IMR-90 (cell line): ENCODE results near the gene DSCAML1. TPM values are rescaled to one million over a fixed set of nuclear protein-coding genes. Genes with fewer than 3 reads are reported as not detected.

ENCODE experiments used
- ATAC-seq: fragments of 200-7000 bp; cut with Tn5 transposase; 2 replicates; pipeline ENCODE4 v1.9.1; 2020; ENCODE audit warnings: low read depth, mild to moderate bottlenecking, moderate library complexity
- BruUV-seq: library from RNA; stranded (reverse); fragments of 400-500 nt; replicated peaks from 2 replicates; lab custom pipeline; 2021; lab: Mats Ljungman, UMichigan
- CTCF ChIA-PET: fragments of 300-600 bp; formaldehyde crosslinking; extraction: SDS; loops from one replicate; lab custom pipeline; 2021; ENCODE audit warnings: antibody characterized with exemption; lab: Yijun Ruan, JAX
- POLR2A ChIA-PET: fragments of 300-600 bp; sonication (Branson Sonifier 250); formaldehyde crosslinking; loops from one replicate; lab custom pipeline; 2022; ENCODE audit warnings: antibody characterized with exemption; ENCODE audit not compliant: unreplicated experiment; lab: Charles Lee
- DNase-seq: peaks from one replicate; pipeline ENCODE4 v3.0.0; 2013
- H2AFZ ChIP-seq: replicated peaks from 2 replicates; pipeline ENCODE3; 2013; ENCODE audit warnings: low read length, mild to moderate bottlenecking; ENCODE audit not compliant: poor library complexity
- H2AK5ac ChIP-seq: 2 replicates; pipeline ENCODE4 v1.6.1; 2013; ENCODE audit warnings: low read depth, low read length, inconsistent platforms
- H2AK9ac ChIP-seq: replicated peaks from 2 replicates; pipeline ENCODE3; 2013; ENCODE audit warnings: mild to moderate bottlenecking, low read depth, low read length, moderate library complexity; ENCODE audit not compliant: poor library complexity
- H2BK120ac ChIP-seq: 2 replicates; pipeline ENCODE4 v1.6.1; 2013; ENCODE audit warnings: low read depth, low read length, inconsistent platforms
- H2BK15ac ChIP-seq: 3 replicates; pipeline ENCODE4 v1.6.1; 2013; ENCODE audit warnings: low read depth, low read length, inconsistent platforms
- H2BK20ac ChIP-seq: 2 replicates; pipeline ENCODE4 v1.6.1; 2013; ENCODE audit warnings: low read depth, mild to moderate bottlenecking, inconsistent platforms, low read length, moderate library complexity
- H2BK5ac ChIP-seq: 2 replicates; pipeline ENCODE4 v1.6.1; 2013; ENCODE audit warnings: mild to moderate bottlenecking, low read depth, low read length, inconsistent platforms; ENCODE audit not compliant: poor library complexity, severe bottlenecking
- H3K14ac ChIP-seq: replicated peaks from 2 replicates; pipeline ENCODE4 v1.6.1; 2013; ENCODE audit warnings: low read depth, low read length, inconsistent platforms
- H3K18ac ChIP-seq: 2 replicates; pipeline ENCODE4 v1.6.1; 2013; ENCODE audit warnings: low read depth, low read length, control low read depth
- H3K23ac ChIP-seq: 2 replicates; pipeline ENCODE4 v1.6.1; 2013; ENCODE audit warnings: low read depth, low read length, inconsistent platforms
- H3K27ac ChIP-seq: 2 replicates; pipeline ENCODE4 v1.5.1; 2013; ENCODE audit warnings: mild to moderate bottlenecking, control low read depth, low read length; ENCODE audit not compliant: insufficient read depth
- H3K27me3 ChIP-seq: 2 replicates; pipeline ENCODE4 v1.6.1; 2013; ENCODE audit warnings: low read length; ENCODE audit not compliant: control insufficient read depth, insufficient read depth
- H3K36me3 ChIP-seq: 2 replicates; pipeline ENCODE4 v1.6.1; 2013; ENCODE audit warnings: low read length, mixed read lengths; ENCODE audit not compliant: control insufficient read depth, insufficient read depth
- H3K4ac ChIP-seq: 2 replicates; pipeline ENCODE4 v1.6.1; 2013; ENCODE audit warnings: low read depth, low read length, inconsistent platforms
- H3K4me1 ChIP-seq: 2 replicates; pipeline ENCODE4 v1.6.1; 2013; ENCODE audit warnings: low read length, mixed read lengths; ENCODE audit not compliant: control insufficient read depth, insufficient read depth
- H3K4me2 ChIP-seq: 2 replicates; pipeline ENCODE4 v1.6.1; 2013; ENCODE audit warnings: low read depth, mild to moderate bottlenecking, control low read depth, low read length, moderate library complexity
- H3K4me3 ChIP-seq: 2 replicates; pipeline ENCODE4 v1.5.1; 2013; ENCODE audit warnings: low read depth, mild to moderate bottlenecking, control low read depth, low read length, moderate library complexity; ENCODE audit not compliant: insufficient read depth
- H3K56ac ChIP-seq: 2 replicates; pipeline ENCODE4 v1.6.1; 2013; ENCODE audit warnings: low read length, inconsistent platforms; ENCODE audit not compliant: insufficient read depth; ENCODE audit errors: extremely low read depth
- H3K79me1 ChIP-seq, 2 experiments: 2 replicates each; pipeline ENCODE4 v1.6.1; 2013; ENCODE audit warnings: low read length in 2 of 2, inconsistent platforms in 1 of 2, low read depth in 1 of 2
- H3K9ac ChIP-seq: 2 replicates; pipeline ENCODE4 v1.6.1; 2013; ENCODE audit warnings: low read depth, low read length, control low read depth
- H3K9me1 ChIP-seq: 2 replicates; pipeline ENCODE4 v1.6.1; 2013; ENCODE audit warnings: low read length, inconsistent platforms; ENCODE audit not compliant: insufficient read depth
- H3K9me3 ChIP-seq: 2 replicates; pipeline ENCODE4 v1.6.1; 2013; ENCODE audit warnings: low read length; ENCODE audit not compliant: control insufficient read depth, insufficient read depth
- H4K20me1 ChIP-seq: 2 replicates; pipeline ENCODE4 v1.6.1; 2013; ENCODE audit warnings: low read length, inconsistent platforms; ENCODE audit not compliant: insufficient read depth
- H4K5ac ChIP-seq: 2 replicates; pipeline ENCODE4 v1.6.1; 2013; ENCODE audit warnings: mild to moderate bottlenecking, low read depth, low read length, control low read depth
- H4K8ac ChIP-seq, 2 experiments: 2 replicates each; pipeline ENCODE4 v1.6.1; 2013; ENCODE audit warnings: low read depth in 2 of 2, low read length in 2 of 2, control low read depth in 1 of 2, inconsistent platforms in 1 of 2
- H4K91ac ChIP-seq: 2 replicates; pipeline ENCODE4 v1.6.1; 2013; ENCODE audit warnings: low read depth, low read length, inconsistent platforms; ENCODE audit not compliant: insufficient read depth
- BHLHE40 ChIP-seq: fragments of 150-350 bp; IDR thresholded peaks from 2 replicates; pipeline ENCODE4 v1.6.1; 2016; ENCODE audit warnings: mild to moderate bottlenecking, low read depth, low read length
- CHD1 ChIP-seq: IDR thresholded peaks from 2 replicates; pipeline ENCODE4 v1.6.1; 2012; ENCODE audit warnings: low read depth, low read length, improper control_type of control experiment
- MAFK ChIP-seq: IDR thresholded peaks from 2 replicates; pipeline ENCODE4 v1.6.1; 2012; ENCODE audit warnings: low read depth, low read length, improper control_type of control experiment
- MAZ ChIP-seq: IDR thresholded peaks from 2 replicates; pipeline ENCODE4 v1.6.1; 2012; ENCODE audit warnings: low read depth, mild to moderate bottlenecking, low read length, improper control_type of control experiment, moderate library complexity, borderline replicate concordance
- MXI1 ChIP-seq: IDR thresholded peaks from 2 replicates; pipeline ENCODE4 v1.6.1; 2012; ENCODE audit warnings: low read depth, mild to moderate bottlenecking, low read length, moderate library complexity, borderline replicate concordance
- NFE2L2 ChIP-seq: fragments of 150-350 bp; IDR thresholded peaks from 2 replicates; pipeline ENCODE4 v1.6.1; 2016; ENCODE audit warnings: low read depth, mild to moderate bottlenecking, low read length
- POLR2A ChIP-seq: IDR thresholded peaks from 2 replicates; pipeline ENCODE4 v1.6.1; 2012; ENCODE audit warnings: mild to moderate bottlenecking, low read depth, low read length
- RAD21 ChIP-seq: IDR thresholded peaks from 2 replicates; pipeline ENCODE4 v1.6.1; 2012; ENCODE audit warnings: low read length, improper control_type of control experiment
- RCOR1 ChIP-seq: IDR thresholded peaks from 2 replicates; pipeline ENCODE4 v1.6.1; 2012; ENCODE audit warnings: mild to moderate bottlenecking, low read length, improper control_type of control experiment; ENCODE audit not compliant: insufficient replicate concordance
- RFX5 ChIP-seq: IDR thresholded peaks from 2 replicates; pipeline ENCODE4 v1.8.0; 2012; ENCODE audit warnings: low read depth, mild to moderate bottlenecking, low read length, moderate library complexity
- SMC3 ChIP-seq: fragments of 150-350 bp; IDR thresholded peaks from 2 replicates; pipeline ENCODE4 v1.6.1; 2016; ENCODE audit warnings: low read depth, mild to moderate bottlenecking, antibody characterized with exemption, low read length, moderate library complexity
- WGBS, 2 experiments: methylation state at CpG; one replicate each; pipeline versions ENCODE4 v1.1.5 to v1.1.7; 2013; ENCODE audit warnings: missing lambda C conversion rate in 2 of 2; ENCODE audit not compliant: insufficient read length in 1 of 2; ENCODE audit errors: extremely low coverage in 2 of 2; 5-methylcytosine and 5-hydroxymethylcytosine counted together
- dilution Hi-C: fragments of 300-500 bp; cut with HindIII; formaldehyde crosslinking; loops from one replicate; pipeline ENCODE4 v1.14.3; 2018; ENCODE audit warnings: low sequenced_read_pairs; ENCODE audit not compliant: unreplicated experiment
- in situ Hi-C: fragments of 300-500 bp; cut with MboI; formaldehyde crosslinking; loops from 3 replicates; pipeline ENCODE4 v1.14.3; 2019; ENCODE audit warnings: low sequenced_read_pairs, inconsistent platforms, mixed read lengths
- intact Hi-C: fragments of 100-400 bp; cut with micrococcal nuclease; formaldehyde crosslinking; loops from 2 replicates; pipeline ENCODE4 v1.10.0; 2022
- polyA plus RNA-seq, 3 experiments: library from polyadenylated mRNA; depleted of rRNA; stranded (reverse); fragments of >200 nt; gene quantifications; 2 replicates each; pipeline ENCODE4 v1.2.3, GENCODE V29; 2012; ENCODE audit warnings: low replicate concordance in 1 of 3
- total RNA-seq: library from RNA; depleted of rRNA; stranded (reverse); fragments of >200 nt; gene quantifications from 2 replicates; pipeline ENCODE4 v1.2.3, GENCODE V29; 2012
- TF ChIP-seq, protein P1 (sequence below): fragments of 150-350 bp; IDR thresholded peaks from 2 replicates; pipeline ENCODE4 v1.6.1; 2017; ENCODE audit warnings: mild to moderate bottlenecking, antibody characterized with exemption, low read length, low read depth
- TF ChIP-seq, protein P2 (sequence below): conservative IDR thresholded peaks from 2 replicates; pipeline ENCODE4 v1.5.1; 2012; ENCODE audit warnings: mild to moderate bottlenecking, low read depth, low read length, improper control_type of control experiment
- TF ChIP-seq, protein P3 (sequence below): fragments of 150-350 bp; IDR thresholded peaks from 2 replicates; pipeline ENCODE4 v1.6.1; 2016; ENCODE audit warnings: low read depth, mild to moderate bottlenecking, low read length, moderate library complexity, borderline replicate concordance

DSCAML1 gene
- total and polyA plus RNA-seq, 2 of the 4 experiments (the other 2 are of a cell fraction): not detected

DNA sequence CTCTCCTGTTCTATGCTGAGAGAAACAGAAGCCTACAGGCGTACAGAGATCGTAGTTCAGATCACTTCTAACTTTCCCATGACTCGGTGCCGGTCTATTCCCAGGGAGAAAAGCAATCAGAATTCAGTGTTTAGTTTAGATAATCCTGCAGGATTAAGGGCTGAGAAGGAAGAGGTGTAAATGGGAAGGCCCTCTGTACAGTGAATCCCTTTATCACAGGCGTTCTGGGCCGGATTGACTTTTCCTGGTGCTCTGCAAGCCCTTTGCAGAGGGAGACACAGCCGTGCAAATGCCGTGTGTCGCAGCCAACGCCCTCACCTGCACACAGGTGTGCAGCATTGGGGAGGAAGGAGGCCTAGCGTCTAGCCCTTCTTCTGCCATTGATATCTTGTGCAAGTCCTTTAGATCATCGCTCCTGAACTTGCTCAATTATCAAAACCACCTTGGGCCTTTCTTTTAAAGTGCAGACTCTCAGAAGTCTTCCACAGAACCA lies 90.6 kb downstream of the DSCAML1 start:
- DNase-seq (no peak), ATAC-seq (no peak)
- Histone ChIP-seq H3K23ac (no peak overlapping the region), H3K14ac (no peak overlapping the region), H3K4me2 (no peak overlapping the region), H2AK9ac (no peak overlapping the region), H3K36me3 (no peaks in the 10 kb centered on the region), H3K9me1 (no peaks in the 10 kb centered on the region), H3K9me3 (no peaks in the 10 kb centered on the region), H2AFZ (no peak overlapping the region), H3K27me3 (peaks cover 4% of the 10 kb centered on the region; the same call in 1 of the 2 replicates), H3K4me3 (no peak overlapping the region), H3K18ac (no peak overlapping the region), H3K4me1 (no peaks in the 10 kb centered on the region), H2BK20ac (no peak overlapping the region), H2BK15ac (no peak overlapping the region), H2BK120ac (no peak overlapping the region), H3K79me1 (no peaks in the 10 kb centered on the region), H3K4ac (no peak overlapping the region), H4K5ac (no peak overlapping the region), H4K8ac (no peak overlapping the region), H2AK5ac (no peak overlapping the region), H2BK5ac (no peak overlapping the region), H4K20me1 (no peaks in the 10 kb centered on the region), H3K9ac (no peak overlapping the region), H3K27ac (no peak overlapping the region), H3K56ac (no peak overlapping the region), H4K91ac (no peak overlapping the region)
- ChIA-PET CTCF (no interaction called here), POLR2A (no interaction called here)
- BruUV-seq: no TSS peak
- intact Hi-C loops (no loop called here), dilution Hi-C loops (no loop called here), in situ Hi-C loops (no loop called here)
- TF ChIP-seq BHLHE40 (no peak), MAZ (no peak), RAD21 (no peak), RCOR1 (no peak), CHD1 (no peak), SMC3 (no peak), NFE2L2 (no peak), POLR2A (no peak), RFX5 (no peak), MXI1 (no peak), MAFK (no peak)
- TF ChIP-seq, protein P1, sequence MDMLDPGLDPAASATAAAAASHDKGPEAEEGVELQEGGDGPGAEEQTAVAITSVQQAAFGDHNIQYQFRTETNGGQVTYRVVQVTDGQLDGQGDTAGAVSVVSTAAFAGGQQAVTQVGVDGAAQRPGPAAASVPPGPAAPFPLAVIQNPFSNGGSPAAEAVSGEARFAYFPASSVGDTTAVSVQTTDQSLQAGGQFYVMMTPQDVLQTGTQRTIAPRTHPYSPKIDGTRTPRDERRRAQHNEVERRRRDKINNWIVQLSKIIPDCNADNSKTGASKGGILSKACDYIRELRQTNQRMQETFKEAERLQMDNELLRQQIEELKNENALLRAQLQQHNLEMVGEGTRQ: no peak
- TF ChIP-seq, protein P2, sequence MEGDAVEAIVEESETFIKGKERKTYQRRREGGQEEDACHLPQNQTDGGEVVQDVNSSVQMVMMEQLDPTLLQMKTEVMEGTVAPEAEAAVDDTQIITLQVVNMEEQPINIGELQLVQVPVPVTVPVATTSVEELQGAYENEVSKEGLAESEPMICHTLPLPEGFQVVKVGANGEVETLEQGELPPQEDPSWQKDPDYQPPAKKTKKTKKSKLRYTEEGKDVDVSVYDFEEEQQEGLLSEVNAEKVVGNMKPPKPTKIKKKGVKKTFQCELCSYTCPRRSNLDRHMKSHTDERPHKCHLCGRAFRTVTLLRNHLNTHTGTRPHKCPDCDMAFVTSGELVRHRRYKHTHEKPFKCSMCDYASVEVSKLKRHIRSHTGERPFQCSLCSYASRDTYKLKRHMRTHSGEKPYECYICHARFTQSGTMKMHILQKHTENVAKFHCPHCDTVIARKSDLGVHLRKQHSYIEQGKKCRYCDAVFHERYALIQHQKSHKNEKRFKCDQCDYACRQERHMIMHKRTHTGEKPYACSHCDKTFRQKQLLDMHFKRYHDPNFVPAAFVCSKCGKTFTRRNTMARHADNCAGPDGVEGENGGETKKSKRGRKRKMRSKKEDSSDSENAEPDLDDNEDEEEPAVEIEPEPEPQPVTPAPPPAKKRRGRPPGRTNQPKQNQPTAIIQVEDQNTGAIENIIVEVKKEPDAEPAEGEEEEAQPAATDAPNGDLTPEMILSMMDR: no peak
- TF ChIP-seq, protein P3, sequence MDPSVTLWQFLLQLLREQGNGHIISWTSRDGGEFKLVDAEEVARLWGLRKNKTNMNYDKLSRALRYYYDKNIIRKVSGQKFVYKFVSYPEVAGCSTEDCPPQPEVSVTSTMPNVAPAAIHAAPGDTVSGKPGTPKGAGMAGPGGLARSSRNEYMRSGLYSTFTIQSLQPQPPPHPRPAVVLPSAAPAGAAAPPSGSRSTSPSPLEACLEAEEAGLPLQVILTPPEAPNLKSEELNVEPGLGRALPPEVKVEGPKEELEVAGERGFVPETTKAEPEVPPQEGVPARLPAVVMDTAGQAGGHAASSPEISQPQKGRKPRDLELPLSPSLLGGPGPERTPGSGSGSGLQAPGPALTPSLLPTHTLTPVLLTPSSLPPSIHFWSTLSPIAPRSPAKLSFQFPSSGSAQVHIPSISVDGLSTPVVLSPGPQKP: no peak
- no CpG with 5 or more reads among the region's 12 CpGs for WGBS, 2 experiments
